Adrenal gland (tissue), 12 donors: Measurements from ENCODE around the gene ATP5MG. TPM values are rescaled to one million over a fixed set of nuclear protein-coding genes. Genes with fewer than 3 reads are reported as not detected.

Experiments used
- DNase-seq, 7 donors: peaks; one replicate each; pipeline ENCODE4 v3.0.0-alpha.2; 2019 to 2020
- H3K27ac ChIP-seq, 5 donors: fragments of 200-600 bp; sonication (generic) in 4 of 5; 1 replicate in 3 of 5; 2 replicates in 2 of 5; pipeline versions ENCODE4 v1.5.1 to v1.8.0; 2016 to 2020; ENCODE audit warnings: mild to moderate bottlenecking in 1 of 5
- H3K27me3 ChIP-seq: fragments of 200-600 bp; 2 replicates; pipeline ENCODE4 v1.8.0; 2021
- H3K36me3 ChIP-seq, 2 donors: fragments of 200-600 bp; replicated peaks in 1 of 2; 1 replicate in 1 of 2; 2 replicates in 1 of 2; pipeline versions ENCODE4 v1.5.1 to v1.8.0; 2018 to 2022
- H3K4me1 ChIP-seq, 2 donors: fragments of 200-600 bp; replicated peaks in 1 of 2; 1 replicate in 1 of 2; 2 replicates in 1 of 2; pipeline versions ENCODE4 v1.5.1 to v1.8.0; 2018 to 2021
- H3K4me3 ChIP-seq, 4 donors: fragments of 200-600 bp; sonication (generic) in 3 of 4; one replicate each; pipeline ENCODE4 v1.5.1; 2016 to 2018
- H3K9me3 ChIP-seq, 3 donors: fragments of 200-600 bp; sonication (generic) in 1 of 3; replicated peaks in 1 of 3; 1 replicate in 2 of 3; 2 replicates in 1 of 3; pipeline versions ENCODE4 v1.5.1 to v1.8.0; 2016 to 2021
- CTCF ChIP-seq, 6 experiments: fragments of 450-650 bp in 4 of 6; fragments of 200-600 bp in 2 of 6; sonication (generic) in 1 of 6; IDR thresholded peaks; 1 replicate in 5 of 6; 2 replicates in 1 of 6; pipeline versions ENCODE4 v1.5.1 to v1.8.0; 2016 to 2021; ENCODE audit warnings: antibody characterized with exemption in 6 of 6, mild to moderate bottlenecking in 2 of 6, moderate library complexity in 1 of 6
- POLR2A ChIP-seq, 2 donors: fragments of 450-650 bp; IDR thresholded peaks; one replicate each; pipeline ENCODE4 v1.6.1; 2017; ENCODE audit warnings: antibody characterized with exemption in 2 of 2, mild to moderate bottlenecking in 2 of 2, moderate library complexity in 1 of 2
- WGBS, 4 donors: extraction: QIAGEN DNeasy Blood & Tissue Kit in 2 of 4; methylation state at CpG; one replicate each; pipeline versions ENCODE4 v1.1.5 to v1.1.7; 2013 to 2017; 5-methylcytosine and 5-hydroxymethylcytosine counted together
- intact Hi-C, 2 donors: fragments of 100-400 bp; cut with DNase I; formaldehyde crosslinking; loops; one replicate each; pipeline versions ENCODE4 v1.14.1 to v1.15.0; 2022 to 2023
- polyA plus RNA-seq, 3 donors: library from polyadenylated mRNA; stranded (reverse); fragments of 200-250 nt in 2 of 3; fragments of 350-450 nt in 1 of 3; fragmentation: Illumina TruSeq in 1 of 3; extraction: RNeasy Lipid Tissue Mini Kit (QIAGEN cat#74804) in 1 of 3; gene quantifications; one replicate each; pipeline ENCODE4 v1.2.3, GENCODE V29; 2013 to 2014
- total RNA-seq, 9 donors: library from RNA; depleted of rRNA in 4 of 9; stranded (reverse); fragments of >200 nt in 4 of 9; fragments of 120-200 nt in 1 of 9; fragmentation: NEBNext Ultra II Directional in 1 of 9; extraction: Animal tissue kit (Norgen Biotek cat#: 25700) in 1 of 9; gene quantifications; one replicate each; pipeline versions ENCODE4 v1.1.0 to v1.2.4, GENCODE V29; 2013 to 2023
- donor health status: healthy with polysubstance abuse.
- donor health status: Bipolar disorder and iron deficiency.
- donor health status: DM: yes; HTN: yes; CAD: no.
- donor health status: DM: no; HTN: no; CAD: no.
- donor health status: DM: no; HTN: no; CAD: no.
- donor health status: DM: yes; HTN: yes; CAD: no.

The ATP5MG gene
- total and polyA plus RNA-seq, 12 donors, result 51.8 to 857 (median 324) TPM

- Histone ChIP-seq H3K9me3 (no peaks in the 10 kb centered on the region), H3K4me3 (no peak overlapping the region), H3K27me3 (no peaks in the 10 kb centered on the region), H3K4me1 (no peaks in the 10 kb centered on the region), H3K27ac (no peak overlapping the region), H3K36me3 (peaks cover 0 to 98% of the 10 kb centered on the region in 2 donors)
- TF ChIP-seq POLR2A (IDR thresholded peaks at IDR 0.05) (no peak), CTCF (IDR thresholded peaks at IDR 0.05) (no peak)
- WGBS, 4 donors, result 91 to 98% (median 94%) methylated on average over 4 of the region's 4 CpGs
- intact Hi-C loops, result no loop called here
- DNase-seq, result no peak
Measured at GRCh38 chr11:118370774-118371173, 30.6 kb upstream of the ATP5MG start.

- no peak overlapping the region for H3K4me3 ChIP-seq
- no peak for TF ChIP-seq POLR2A (IDR thresholded peaks at IDR 0.05)
- no peak for TF ChIP-seq CTCF (IDR thresholded peaks at IDR 0.05)
- no peak overlapping the region for H3K27ac ChIP-seq
- intact Hi-C loops, result no loop called here
- H3K4me1 ChIP-seq, result no peaks in the 10 kb centered on the region
- 93 to 97% (median 94%) methylated on average over 2 of the region's 2 CpGs for WGBS, 4 donors
- peaks cover 0 to 93% of the 10 kb centered on the region in 2 donors for H3K36me3 ChIP-seq
- no peaks in the 10 kb centered on the region for H3K9me3 ChIP-seq
- H3K27me3 ChIP-seq, result no peaks in the 10 kb centered on the region
- DNase-seq, result no peak
Measured at GRCh38 chr11:118373263-118373662, 28.1 kb upstream of the ATP5MG start.

- no peak overlapping the region for H3K27ac ChIP-seq
- H3K9me3 ChIP-seq, result no peaks in the 10 kb centered on the region
- H3K36me3 ChIP-seq, result peaks cover 0 to 93% of the 10 kb centered on the region in 2 donors
- DNase-seq, result no peak
- no peak overlapping the region for H3K4me3 ChIP-seq
- 92 to 98% (median 94%) methylated on average over 5 of the region's 5 CpGs for WGBS, 4 donors
- no peaks in the 10 kb centered on the region for H3K27me3 ChIP-seq
- no peak for TF ChIP-seq CTCF (IDR thresholded peaks at IDR 0.05)
- TF ChIP-seq POLR2A (IDR thresholded peaks at IDR 0.05), result no peak
- intact Hi-C loops, result no loop called here
- no peaks in the 10 kb centered on the region for H3K4me1 ChIP-seq
Measured at GRCh38 chr11:118373871-118374270, 27.5 kb upstream of the ATP5MG start.

GRCh38 chr11:118374729-118375128, 26.7 kb upstream of the ATP5MG start:
- no peak overlapping the region for H3K27ac ChIP-seq
- intact Hi-C loops, result no loop called here
- peaks cover 0 to 93% of the 10 kb centered on the region in 2 donors for H3K36me3 ChIP-seq
- TF ChIP-seq POLR2A (IDR thresholded peaks at IDR 0.05), result no peak
- TF ChIP-seq CTCF (IDR thresholded peaks at IDR 0.05), result no peak
- WGBS, 4 donors, result 78 to 88% (median 81%) methylated on average over 3 of the region's 3 CpGs
- H3K4me1 ChIP-seq, result no peaks in the 10 kb centered on the region
- H3K9me3 ChIP-seq, result no peaks in the 10 kb centered on the region
- no peak for DNase-seq
- no peaks in the 10 kb centered on the region for H3K27me3 ChIP-seq
- H3K4me3 ChIP-seq, result no peak overlapping the region
